Measurements from ENCODE around the gene LRRIQ3.
"Not testable (repeated sequence)": the region's sequence is repeated elsewhere in the genome, so short reads cannot be mapped to it uniquely, and the experiment has no call there.

LRRIQ3 gene, protein sequence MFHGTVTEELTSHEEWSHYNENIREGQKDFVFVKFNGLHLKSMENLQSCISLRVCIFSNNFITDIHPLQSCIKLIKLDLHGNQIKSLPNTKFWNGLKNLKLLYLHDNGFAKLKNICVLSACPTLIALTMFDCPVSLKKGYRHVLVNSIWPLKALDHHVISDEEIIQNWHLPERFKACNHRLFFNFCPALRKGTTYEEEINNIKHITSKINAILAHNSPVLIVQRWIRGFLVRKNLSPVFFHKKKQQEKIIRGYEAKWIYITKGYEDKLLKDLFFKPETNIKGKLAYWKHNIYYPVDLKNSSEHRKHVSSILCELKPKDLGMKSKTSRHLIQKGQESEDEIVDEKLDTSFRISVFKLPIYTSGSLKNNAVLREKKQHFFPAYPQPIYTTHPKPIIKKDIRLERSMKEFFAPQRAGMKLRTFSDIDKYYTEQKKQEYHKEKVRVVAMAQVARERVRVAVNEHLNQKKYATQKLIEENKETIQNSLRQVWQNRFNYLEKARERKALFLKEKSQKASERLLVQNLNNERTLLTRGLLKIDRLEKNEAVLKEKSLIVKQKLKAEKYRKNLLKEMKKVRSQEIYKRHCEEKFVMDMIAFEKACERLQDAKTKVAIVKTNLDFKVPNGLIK

GRCh38 chr1:74197657-74198552, at the start of gene LRRIQ3, which contains the start of gene FPGT:
Gene LRRIQ3, minus strand, starts transcription at chr1:74198176. Its CDS starts 14,492 bp downstream, at chr1:74183684.
Gene FPGT, plus strand, starts transcription at chr1:74198242. Its CDS starts 37 bp downstream, at chr1:74198279.
- peak; percentile 86 for DNase-seq (ENCODE audit: low read depth)

DNA sequence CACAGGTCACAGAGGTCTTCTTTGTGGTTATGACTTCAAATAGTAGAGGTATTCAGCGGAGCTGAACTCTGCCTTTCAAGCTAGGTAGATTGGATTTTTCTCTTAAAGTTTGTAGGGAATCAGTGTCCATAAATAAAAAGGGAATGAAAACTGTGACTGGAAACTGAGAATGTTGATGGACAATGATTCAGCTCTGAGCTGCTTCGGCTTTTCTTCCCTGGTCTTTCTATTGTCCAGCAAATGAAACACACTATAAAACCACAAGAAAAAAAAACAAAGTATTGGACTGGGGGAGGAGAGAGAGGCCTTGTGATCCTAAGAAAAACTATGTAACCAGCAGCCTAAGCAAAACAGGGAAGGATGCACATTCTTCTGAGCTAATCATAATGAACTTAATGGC, 48.3 kb upstream of the LRRIQ3 start:
- DNase-seq (ENCODE audit: low read depth) = no peak

GRCh38 chr1:74245168-74245772, 47.3 kb upstream of the LRRIQ3 start:
- DNase-seq (ENCODE audit: low read depth) = no peak

DNA sequence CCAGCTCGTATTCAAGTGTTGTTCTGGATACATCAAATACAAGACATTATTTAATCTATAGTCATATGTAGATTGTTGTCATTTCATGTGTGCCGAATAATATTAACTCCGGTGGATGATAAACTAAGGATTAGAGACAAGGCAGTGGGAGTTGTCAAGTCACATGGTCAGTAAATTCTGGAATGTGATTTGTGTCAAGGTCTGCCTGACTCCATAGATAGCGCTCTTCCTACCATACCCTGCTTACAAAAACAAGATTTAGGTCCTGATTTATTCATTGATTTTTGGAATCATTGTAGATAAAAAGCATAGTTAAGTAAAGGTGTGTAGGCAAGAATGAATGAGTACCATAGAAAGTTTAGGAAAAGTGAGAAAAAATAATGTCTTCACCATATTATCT, 39.8 kb upstream of the LRRIQ3 start:
- DNase-seq (ENCODE audit: low read depth) = no peak

DNA sequence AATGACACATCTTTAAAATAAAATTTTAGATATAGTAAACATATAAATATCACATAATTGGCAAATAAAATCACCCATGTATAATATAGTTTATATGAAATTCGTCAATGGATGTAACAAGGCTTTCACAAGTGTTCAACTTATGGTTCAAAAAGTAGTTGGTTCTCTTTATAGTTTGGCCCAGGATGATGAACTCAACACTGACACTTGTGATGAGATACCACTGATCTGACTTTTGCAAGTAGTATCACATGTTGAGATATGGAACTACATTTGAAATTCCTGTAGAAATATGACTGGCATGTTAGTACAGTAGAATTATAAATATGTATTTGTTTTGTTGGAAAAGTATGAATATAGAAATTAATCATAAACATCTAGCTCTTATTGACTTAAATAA, 39.1 kb upstream of the LRRIQ3 start:
- no peak for DNase-seq (ENCODE audit: low read depth)

GRCh38 chr1:74236440-74236839, 38.5 kb upstream of the LRRIQ3 start:
- DNase-seq (ENCODE audit: low read depth) = no peak

DNA sequence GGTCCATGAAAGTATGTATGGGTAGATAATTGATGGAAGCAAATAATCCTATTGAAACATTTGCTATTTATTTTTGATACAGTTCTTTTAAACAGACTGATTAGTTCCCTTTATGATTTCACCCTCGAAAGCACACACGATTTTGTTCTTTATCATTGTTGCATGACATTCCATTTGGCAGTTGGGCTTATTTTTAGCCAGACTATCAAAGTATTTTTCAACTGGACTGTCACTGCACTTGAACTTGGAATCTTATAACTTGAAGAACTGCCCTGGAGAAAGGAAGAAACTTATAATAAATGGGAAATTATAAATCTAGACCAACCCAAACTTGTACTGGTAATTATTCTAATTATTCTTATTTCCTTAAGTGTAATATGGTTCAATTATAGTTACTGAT, 37.2 kb upstream of the LRRIQ3 start, which contains the start of gene TNNI3K:
Gene TNNI3K (plus strand): TSS at position 235 of the 400 bp plus-strand sequence. CDS start 65 bp downstream, at position 300.
- DNase-seq (ENCODE audit: low read depth) = no peak

DNA sequence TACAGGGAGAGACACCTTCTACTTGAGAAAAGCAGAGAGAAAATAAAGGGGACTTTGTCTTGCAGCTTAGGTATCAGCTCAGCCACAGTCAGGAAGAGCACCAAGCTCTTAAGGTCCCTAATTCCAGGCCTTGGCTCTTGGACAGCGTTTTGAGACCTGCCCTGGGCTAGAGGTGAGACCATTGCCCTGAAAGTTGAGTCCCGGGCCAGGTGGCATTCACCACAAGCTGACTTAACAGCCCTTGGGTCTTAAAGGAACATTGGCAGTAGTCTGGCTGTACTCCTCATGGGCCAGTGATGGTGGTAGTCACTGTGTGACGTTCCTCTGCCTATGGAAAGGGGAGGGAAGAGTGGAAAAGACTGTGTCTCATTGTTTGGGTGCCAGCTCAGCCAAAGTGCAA, 25.5 kb upstream of the LRRIQ3 start:
- no peak for DNase-seq (ENCODE audit: low read depth)

GRCh38 chr1:74222701-74223100, 24.7 kb upstream of the LRRIQ3 start:
- DNase-seq (ENCODE audit: low read depth) = no peak

- DNase-seq (ENCODE audit: low read depth) = no peak
Observed at GRCh38 chr1:74215229-74215628, 17.3 kb upstream of the LRRIQ3 start.

- peak; percentile 57 for DNase-seq (ENCODE audit: low read depth)
Observed at GRCh38 chr1:74205266-74205665, 7.3 kb upstream of the LRRIQ3 start.

DNA sequence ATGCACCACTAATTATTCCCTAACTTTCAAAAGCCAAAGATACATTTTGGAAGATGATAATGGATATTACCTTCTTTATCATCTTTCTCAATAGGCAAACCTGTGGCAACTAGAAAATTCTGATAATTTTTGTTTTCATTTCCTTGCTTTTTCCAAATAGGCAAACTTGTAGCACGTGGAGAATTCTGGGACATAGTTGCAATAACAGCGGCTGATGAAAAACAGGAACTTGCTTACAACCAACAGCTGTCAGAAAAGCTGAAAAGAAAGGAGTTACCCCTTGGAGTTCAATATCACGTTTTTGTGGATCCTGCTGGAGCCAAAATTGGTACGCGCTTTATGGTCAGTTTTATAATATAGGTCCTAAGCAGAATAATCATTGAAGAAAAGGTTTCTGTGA, 1.5 kb upstream of the LRRIQ3 start:
- no peak for DNase-seq (ENCODE audit: low read depth)

DNA sequence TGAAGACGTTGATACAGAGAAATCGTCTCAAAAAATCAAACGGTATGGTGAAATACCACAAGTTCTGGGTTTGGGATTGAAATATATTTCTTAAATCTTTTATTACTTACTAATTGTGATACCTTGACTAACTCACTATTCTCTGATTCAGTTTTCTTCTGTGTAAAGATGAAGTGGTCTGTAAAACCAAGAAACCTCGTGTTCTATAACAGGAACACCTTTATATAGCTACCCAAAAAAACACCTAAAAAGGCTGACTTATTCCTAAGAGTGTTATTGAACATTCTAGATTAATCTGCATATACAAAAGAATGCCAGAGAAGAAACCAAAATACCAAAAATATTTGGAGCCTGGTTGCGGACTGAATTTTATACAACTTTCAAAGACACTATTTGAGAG, 721 bp downstream of the LRRIQ3 start:
- DNase-seq (ENCODE audit: low read depth) = no peak

DNA sequence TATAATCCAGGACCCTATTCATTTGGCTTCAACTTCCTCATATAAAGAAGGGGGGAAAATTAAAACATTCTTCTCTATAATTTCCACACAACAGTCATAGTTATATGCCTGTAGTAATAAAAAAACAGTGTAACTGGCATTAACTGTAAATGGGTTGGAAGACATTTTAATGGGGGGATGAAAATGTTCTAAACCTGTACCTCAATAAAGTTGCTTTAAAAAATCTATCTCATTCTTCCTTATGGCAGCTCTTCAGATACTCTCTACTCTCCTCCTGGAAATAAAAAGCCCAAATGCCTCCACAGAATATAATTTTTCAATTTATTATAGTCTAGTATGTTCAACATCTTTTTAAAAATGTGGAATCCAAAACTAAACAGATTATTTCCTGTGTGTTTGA, 2.6 kb downstream of the LRRIQ3 start:
- DNase-seq (ENCODE audit: low read depth) = no peak

GRCh38 chr1:74193908-74194307, 4.1 kb downstream of the LRRIQ3 start:
- DNase-seq (ENCODE audit: low read depth) = peak; percentile 51

DNA sequence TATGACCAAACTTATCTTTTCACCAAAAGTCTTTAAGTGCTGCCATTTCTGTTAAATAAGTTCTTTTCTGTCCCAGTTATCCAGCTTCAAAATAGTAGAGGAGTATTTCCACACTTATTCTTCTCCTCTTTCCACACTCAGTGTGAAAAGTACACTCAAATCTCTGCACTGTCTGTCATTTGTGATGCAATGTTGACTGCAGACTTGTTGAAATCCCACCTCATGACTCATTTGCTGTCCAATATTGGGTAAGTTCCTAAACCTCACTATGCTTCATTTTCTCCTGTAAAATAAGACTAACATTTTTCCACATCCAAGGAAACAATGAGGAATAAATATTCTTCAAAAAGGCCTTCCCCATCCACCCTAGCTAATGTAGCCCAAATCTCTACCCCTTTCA, 17.5 kb downstream of the LRRIQ3 start:
- DNase-seq (ENCODE audit: low read depth) = peak; percentile 80

DNA sequence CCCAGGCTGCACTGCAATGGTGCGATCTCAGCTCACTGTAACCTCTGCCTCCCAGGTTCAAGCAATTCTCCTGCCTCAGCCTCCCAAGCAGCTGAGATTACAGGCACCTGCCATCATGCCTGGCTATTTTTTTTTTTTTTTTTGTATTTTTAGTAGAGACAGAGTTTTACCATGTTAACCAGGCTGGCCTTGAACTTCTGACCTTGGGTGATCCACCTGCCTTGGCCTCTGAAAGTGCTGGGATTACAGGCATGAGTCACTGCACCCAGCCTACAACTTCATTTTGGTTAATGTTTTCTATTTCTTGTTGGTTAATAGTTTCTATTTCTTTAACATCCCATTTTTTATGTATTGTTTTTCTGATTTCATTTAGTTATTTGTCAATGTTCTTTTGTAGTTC, 23.6 kb downstream of the LRRIQ3 start:
- not testable (repeated sequence) for DNase-seq (ENCODE audit: low read depth)

- no peak for DNase-seq (ENCODE audit: low read depth)
Observed at GRCh38 chr1:74162333-74162732, 35.6 kb downstream of the LRRIQ3 start.

GRCh38 chr1:74161497-74161896, 36.5 kb downstream of the LRRIQ3 start:
- DNase-seq (ENCODE audit: low read depth) = peak; percentile 1

DNA sequence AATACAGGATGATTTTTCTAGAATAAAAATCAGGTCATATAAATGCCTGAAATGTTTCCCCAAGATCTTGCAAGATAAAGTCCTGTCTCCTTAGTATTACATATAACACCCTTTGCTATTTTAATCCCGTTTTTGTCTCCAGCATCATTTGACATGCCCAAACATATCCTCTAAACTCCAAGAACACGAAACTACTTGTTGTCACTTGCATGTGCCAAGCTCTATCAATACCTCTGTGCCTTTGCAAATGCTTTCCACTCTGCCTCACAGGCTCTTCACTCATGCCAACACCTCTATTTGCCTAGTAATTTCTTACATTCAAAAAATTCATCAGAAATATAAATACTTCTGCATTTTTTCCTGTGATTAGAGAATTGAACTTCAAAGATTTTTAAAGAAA, 37.9 kb downstream of the LRRIQ3 start:
- DNase-seq (ENCODE audit: low read depth) = no peak

DNA sequence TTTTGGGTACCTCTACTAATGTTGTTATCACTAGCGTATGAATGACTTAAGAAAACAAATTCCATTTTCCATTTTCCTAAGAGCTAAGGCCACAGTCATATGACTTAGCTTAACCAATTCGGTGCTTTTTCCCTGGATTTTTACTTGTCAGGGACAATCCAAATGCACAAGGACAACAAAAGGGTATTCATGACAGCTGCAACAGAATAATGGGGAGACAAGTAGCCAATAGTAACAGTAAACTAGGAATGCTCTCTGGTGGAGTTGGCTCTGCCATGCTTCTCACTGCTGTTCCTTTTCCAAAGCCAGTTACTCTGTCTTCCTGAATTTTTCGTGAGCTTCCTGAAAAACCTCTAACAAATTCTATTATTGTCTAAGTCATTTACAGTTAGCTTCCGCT, 52.9 kb downstream of the LRRIQ3 start:
- no peak for DNase-seq (ENCODE audit: low read depth)

DNA sequence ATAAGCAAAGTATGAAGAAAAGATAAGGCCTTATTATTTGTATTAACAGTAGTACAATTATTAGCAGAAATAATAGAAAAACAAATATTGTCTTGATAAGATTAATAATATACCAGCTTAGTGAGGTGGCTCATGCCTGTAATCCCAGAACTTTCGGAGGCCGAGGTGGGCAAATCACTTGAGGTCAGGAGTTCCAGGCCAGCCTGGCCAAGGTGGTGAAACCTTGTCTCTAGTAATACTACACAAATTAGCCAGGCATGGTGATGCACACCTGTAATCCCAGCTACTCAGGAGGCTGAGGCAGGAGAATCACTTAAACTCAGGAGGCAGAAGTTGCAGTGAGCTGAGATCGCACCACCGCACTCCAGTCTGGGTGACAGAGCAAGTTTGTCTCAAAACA, 80.6 kb downstream of the LRRIQ3 start:
- DNase-seq (ENCODE audit: low read depth) = not testable (repeated sequence)

All from amniotic epithelial cell (primary cell).